Dendritic cell treated with granulocyte-macrophage colony-stimulating factor and Interleukin-4, amounts not matched to agents 40 ng/mL and 50 ng/mL, for 4 days (primary cell): ENCODE results near the gene ATP1A3.
"Not testable (repeated sequence)": the region's sequence is repeated elsewhere in the genome, so short reads cannot be mapped to it uniquely, and the experiment has no call there.

Experiments used
- H3K27ac Mint-ChIP-seq: one replicate; pipeline ENCODE4 v1.8.0; 2022; ENCODE audit warnings: mild to moderate bottlenecking, mixed read lengths
- H3K27me3 Mint-ChIP-seq: one replicate; pipeline ENCODE4 v1.8.0; 2022; ENCODE audit warnings: mild to moderate bottlenecking, mixed read lengths
- H3K36me3 Mint-ChIP-seq: one replicate; pipeline ENCODE4 v1.8.0; 2022; ENCODE audit warnings: low read depth, mixed read lengths
- H3K4me1 Mint-ChIP-seq: one replicate; pipeline ENCODE4 v1.8.0; 2022; ENCODE audit warnings: low read depth, mixed read lengths
- H3K4me3 Mint-ChIP-seq: one replicate; pipeline ENCODE4 v1.8.0; 2022; ENCODE audit warnings: mild to moderate bottlenecking, moderate library complexity, mixed read lengths
- H3K9me3 Mint-ChIP-seq: one replicate; pipeline ENCODE4 v1.8.0; 2022; ENCODE audit warnings: mixed read lengths
- intact Hi-C: fragments of 100-400 bp; cut with micrococcal nuclease; formaldehyde crosslinking; loops from one replicate; pipeline ENCODE4 v1.15.0; 2022

The ATP1A3 gene

GRCh38 chr19:42023121-42023942, 29.3 kb upstream of the ATP1A3 start:
- Mint-ChIP-seq H3K4me3 (no peak overlapping the region), H3K9me3 (no peaks in the 10 kb centered on the region), H3K27me3 (no peaks in the 10 kb centered on the region), H3K4me1 (no peaks in the 10 kb centered on the region), H3K27ac (no peak overlapping the region), H3K36me3 (no peaks in the 10 kb centered on the region)
- intact Hi-C loops, result no loop called here

GRCh38 chr19:42022616-42023015, 28.6 kb upstream of the ATP1A3 start:
- H3K27me3 Mint-ChIP-seq, result no peaks in the 10 kb centered on the region
- H3K4me3 Mint-ChIP-seq, result no peak overlapping the region
- H3K4me1 Mint-ChIP-seq, result no peaks in the 10 kb centered on the region
- no peaks in the 10 kb centered on the region for H3K9me3 Mint-ChIP-seq
- H3K36me3 Mint-ChIP-seq, result no peaks in the 10 kb centered on the region
- no peak overlapping the region for H3K27ac Mint-ChIP-seq
- intact Hi-C loops, result no loop called here

GRCh38 chr19:42021185-42021584, 27.2 kb upstream of the ATP1A3 start:
- Mint-ChIP-seq H3K27ac (no peak overlapping the region), H3K4me1 (no peaks in the 10 kb centered on the region), H3K4me3 (no peak overlapping the region), H3K9me3 (no peaks in the 10 kb centered on the region), H3K27me3 (no peaks in the 10 kb centered on the region), H3K36me3 (no peaks in the 10 kb centered on the region)
- intact Hi-C loops, result no loop called here

GRCh38 chr19:42018503-42019193, 24.6 kb upstream of the ATP1A3 start:
- Mint-ChIP-seq H3K4me1 (no peaks in the 10 kb centered on the region), H3K36me3 (no peaks in the 10 kb centered on the region), H3K4me3 (no peak overlapping the region), H3K9me3 (no peaks in the 10 kb centered on the region), H3K27ac (no peak overlapping the region), H3K27me3 (no peaks in the 10 kb centered on the region)
- intact Hi-C loops, result no loop called here

- no peak overlapping the region for H3K27ac Mint-ChIP-seq
- no peak overlapping the region for H3K4me3 Mint-ChIP-seq
- H3K4me1 Mint-ChIP-seq, result no peaks in the 10 kb centered on the region
- no peaks in the 10 kb centered on the region for H3K36me3 Mint-ChIP-seq
- intact Hi-C loops, result no loop called here
- H3K9me3 Mint-ChIP-seq, result no peaks in the 10 kb centered on the region
- no peaks in the 10 kb centered on the region for H3K27me3 Mint-ChIP-seq
Observed at GRCh38 chr19:42017040-42017439, 23.0 kb upstream of the ATP1A3 start.

GRCh38 chr19:42012747-42013146, 18.7 kb upstream of the ATP1A3 start:
- H3K27ac Mint-ChIP-seq, intact Hi-C loops, H3K4me3 Mint-ChIP-seq, H3K36me3 Mint-ChIP-seq, H3K4me1 Mint-ChIP-seq, H3K27me3 Mint-ChIP-seq, H3K9me3 Mint-ChIP-seq: not testable (repeated sequence)

GRCh38 chr19:42010245-42011126, 16.5 kb upstream of the ATP1A3 start:
- Mint-ChIP-seq H3K4me3 (no peak overlapping the region), H3K9me3 (no peaks in the 10 kb centered on the region), H3K36me3 (no peaks in the 10 kb centered on the region), H3K27ac (no peak overlapping the region), H3K27me3 (no peaks in the 10 kb centered on the region), H3K4me1 (no peaks in the 10 kb centered on the region)
- intact Hi-C loops, result no loop called here

- no peaks in the 10 kb centered on the region for H3K36me3 Mint-ChIP-seq
- no peak overlapping the region for H3K4me3 Mint-ChIP-seq
- H3K4me1 Mint-ChIP-seq, result no peaks in the 10 kb centered on the region
- H3K27me3 Mint-ChIP-seq, result peaks cover 11% of the 10 kb centered on the region
- no peak overlapping the region for H3K27ac Mint-ChIP-seq
- intact Hi-C loops, result no loop called here
- no peaks in the 10 kb centered on the region for H3K9me3 Mint-ChIP-seq
Observed at GRCh38 chr19:42006569-42006968, 12.5 kb upstream of the ATP1A3 start.

GRCh38 chr19:42005504-42005903, 11.5 kb upstream of the ATP1A3 start:
- intact Hi-C loops, result no loop called here
- no peak overlapping the region for H3K4me3 Mint-ChIP-seq
- H3K27ac Mint-ChIP-seq, result no peak overlapping the region
- no peaks in the 10 kb centered on the region for H3K4me1 Mint-ChIP-seq
- no peaks in the 10 kb centered on the region for H3K9me3 Mint-ChIP-seq
- no peaks in the 10 kb centered on the region for H3K36me3 Mint-ChIP-seq
- peaks cover 18% of the 10 kb centered on the region for H3K27me3 Mint-ChIP-seq

GRCh38 chr19:42003506-42004294, 9.7 kb upstream of the ATP1A3 start:
- H3K36me3 Mint-ChIP-seq, result no peaks in the 10 kb centered on the region
- intact Hi-C loops, result no loop called here
- H3K4me1 Mint-ChIP-seq, result no peaks in the 10 kb centered on the region
- no peak overlapping the region for H3K4me3 Mint-ChIP-seq
- H3K27me3 Mint-ChIP-seq, result peaks cover 32% of the 10 kb centered on the region
- H3K9me3 Mint-ChIP-seq, result no peaks in the 10 kb centered on the region
- no peak overlapping the region for H3K27ac Mint-ChIP-seq

- Mint-ChIP-seq H3K4me1 (peaks cover 11% of the 10 kb centered on the region), H3K27ac (no peak overlapping the region), H3K4me3 (no peak overlapping the region)
Observed at GRCh38 chr19:41999878-42000208, 5.8 kb upstream of the ATP1A3 start.

GRCh38 chr19:41999071-41999877, 5.2 kb upstream of the ATP1A3 start:
- H3K27ac Mint-ChIP-seq, result no peak overlapping the region
- H3K4me3 Mint-ChIP-seq, result no peak overlapping the region
- H3K9me3 Mint-ChIP-seq, result no peaks in the 10 kb centered on the region
- H3K27me3 Mint-ChIP-seq, result peaks cover 72% of the 10 kb centered on the region
- H3K36me3 Mint-ChIP-seq, result no peaks in the 10 kb centered on the region
- intact Hi-C loops, result no loop called here
- peaks cover 11% of the 10 kb centered on the region for H3K4me1 Mint-ChIP-seq

More at GRCh38 chr19:41999878-42000208, 5.8 kb upstream of the ATP1A3 start:
- Mint-ChIP-seq H3K9me3 (no peaks in the 10 kb centered on the region), H3K27me3 (peaks cover 67% of the 10 kb centered on the region), H3K36me3 (no peaks in the 10 kb centered on the region)
- intact Hi-C loops, result no loop called here
